Ramos (cell line): ENCODE data around the gene OR2T3.
"Not testable (repeated sequence)": the region's sequence is repeated elsewhere in the genome, so short reads cannot be mapped to it uniquely, and the experiment has no call there.

Experiments used
- in situ Hi-C: fragments of 300-500 bp; cut with MboI; formaldehyde crosslinking; loops from one replicate; pipeline ENCODE4 v1.14.3; 2022; ENCODE audit warnings: low sequenced_read_pairs; ENCODE audit not compliant: unreplicated experiment

Gene OR2T3, protein sequence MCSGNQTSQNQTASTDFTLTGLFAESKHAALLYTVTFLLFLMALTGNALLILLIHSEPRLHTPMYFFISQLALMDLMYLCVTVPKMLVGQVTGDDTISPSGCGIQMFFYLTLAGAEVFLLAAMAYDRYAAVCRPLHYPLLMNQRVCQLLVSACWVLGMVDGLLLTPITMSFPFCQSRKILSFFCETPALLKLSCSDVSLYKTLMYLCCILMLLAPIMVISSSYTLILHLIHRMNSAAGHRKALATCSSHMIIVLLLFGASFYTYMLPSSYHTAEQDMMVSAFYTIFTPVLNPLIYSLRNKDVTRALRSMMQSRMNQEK

DNA sequence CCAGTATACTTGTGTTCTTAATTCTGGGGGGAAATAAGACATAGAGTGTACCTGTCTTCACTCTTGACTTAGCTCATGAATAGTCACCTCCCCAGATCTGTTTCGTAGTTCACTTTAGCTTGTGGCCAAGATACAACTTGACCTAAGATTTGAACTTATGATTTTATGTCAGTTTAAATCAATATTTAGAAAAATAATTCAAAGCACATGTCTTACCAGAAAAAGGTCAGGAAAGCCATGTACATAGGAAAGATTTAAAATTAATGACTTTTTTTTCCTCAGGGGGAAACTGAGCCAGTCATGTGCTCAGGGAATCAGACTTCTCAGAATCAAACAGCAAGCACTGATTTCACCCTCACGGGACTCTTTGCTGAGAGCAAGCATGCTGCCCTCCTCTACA, at the start of gene OR2T3:
Gene OR2T3 (plus strand): TSS at position 301 of the 400 bp plus-strand sequence. CDS start 0 bp downstream, at position 301.
- in situ Hi-C loops = not testable (repeated sequence)

DNA sequence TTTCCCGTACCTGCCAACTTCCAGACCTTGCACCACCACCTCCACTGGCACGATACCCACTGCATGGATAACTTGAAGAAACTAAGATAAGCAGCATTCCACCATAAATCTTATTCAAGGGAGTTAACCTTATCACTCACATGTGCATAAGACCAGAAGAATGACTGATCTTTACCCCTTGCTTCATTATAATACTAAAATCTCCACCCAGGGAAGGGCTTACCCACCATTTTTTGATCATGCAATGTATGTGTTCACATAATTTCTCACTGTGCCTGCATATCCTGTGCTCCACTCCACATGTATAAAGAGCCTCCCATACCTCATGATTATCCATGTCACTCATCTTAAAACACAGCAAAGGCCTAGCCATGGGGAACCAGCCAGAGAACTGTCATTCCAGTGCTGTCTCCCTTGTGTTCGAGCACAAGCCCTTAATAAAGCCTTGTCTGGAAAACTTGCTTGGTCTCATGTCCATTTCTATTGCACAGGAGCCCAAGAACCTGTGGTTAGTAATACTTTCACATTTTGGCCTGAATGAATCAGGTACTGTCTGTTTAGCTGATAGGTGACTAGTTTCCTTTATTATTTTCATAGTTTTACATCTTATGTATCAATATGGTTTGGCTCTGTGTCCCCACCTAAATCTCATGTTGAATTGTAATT, 45.5 kb upstream of the OR2T3 start:
- in situ Hi-C loops = not testable (repeated sequence)

DNA sequence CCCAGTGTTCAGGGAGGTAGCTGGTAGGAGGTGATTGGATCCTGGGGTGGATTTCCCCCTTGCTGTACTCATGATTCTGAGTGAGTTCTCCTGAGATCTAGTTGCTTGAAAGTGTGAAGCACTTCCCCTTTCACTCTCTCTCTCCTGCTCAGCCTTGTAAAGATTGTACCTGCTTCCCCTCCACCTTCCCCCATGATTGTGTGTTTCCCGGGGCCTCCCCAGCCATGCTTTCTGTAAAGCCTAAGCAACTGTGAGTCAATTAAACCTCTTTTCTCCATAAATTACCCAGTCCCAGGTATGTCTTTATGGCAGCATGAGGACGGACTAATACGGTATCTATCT, 45.0 kb upstream of the OR2T3 start:
- in situ Hi-C loops = not testable (repeated sequence)

DNA sequence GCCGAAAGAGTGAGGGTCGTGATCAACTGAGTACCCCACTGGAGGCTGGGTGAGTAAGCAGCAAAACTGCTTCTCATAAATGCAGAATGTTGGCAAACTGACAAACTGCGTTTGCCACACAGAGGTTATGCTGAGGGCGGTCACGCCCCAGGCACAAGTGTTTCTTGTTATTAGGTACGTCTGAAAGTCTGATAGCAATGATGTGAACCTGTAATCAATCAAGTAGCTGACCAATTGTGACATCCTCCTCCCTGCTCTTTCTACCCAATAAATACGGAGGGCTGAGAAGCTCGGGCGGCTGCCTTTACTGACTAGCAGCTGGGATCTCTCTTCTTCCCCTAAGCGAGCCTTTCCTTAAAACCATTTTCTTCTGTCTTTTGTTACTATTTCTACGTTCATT, 41.5 kb upstream of the OR2T3 start:
- in situ Hi-C loops = not testable (repeated sequence)

DNA sequence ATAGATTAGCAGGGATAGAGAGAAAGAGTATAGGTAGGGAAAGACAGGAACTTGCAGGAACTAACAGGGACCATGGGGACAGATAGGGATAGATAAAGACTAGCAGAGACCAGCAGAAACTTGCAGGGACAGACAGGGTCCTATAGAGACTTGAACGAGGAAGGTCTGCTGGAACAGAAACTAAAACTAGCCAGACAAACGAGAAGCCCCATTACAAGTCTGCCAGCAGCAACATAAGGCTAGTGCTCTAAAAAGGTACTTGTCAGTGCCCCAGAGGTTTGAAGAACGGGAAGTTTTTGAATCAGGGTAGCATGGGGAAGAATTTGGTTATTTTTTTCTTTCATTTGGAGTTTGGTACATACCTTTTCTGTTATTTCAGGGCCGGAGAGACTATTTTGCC, 41.0 kb upstream of the OR2T3 start:
- in situ Hi-C loops = not testable (repeated sequence)

DNA sequence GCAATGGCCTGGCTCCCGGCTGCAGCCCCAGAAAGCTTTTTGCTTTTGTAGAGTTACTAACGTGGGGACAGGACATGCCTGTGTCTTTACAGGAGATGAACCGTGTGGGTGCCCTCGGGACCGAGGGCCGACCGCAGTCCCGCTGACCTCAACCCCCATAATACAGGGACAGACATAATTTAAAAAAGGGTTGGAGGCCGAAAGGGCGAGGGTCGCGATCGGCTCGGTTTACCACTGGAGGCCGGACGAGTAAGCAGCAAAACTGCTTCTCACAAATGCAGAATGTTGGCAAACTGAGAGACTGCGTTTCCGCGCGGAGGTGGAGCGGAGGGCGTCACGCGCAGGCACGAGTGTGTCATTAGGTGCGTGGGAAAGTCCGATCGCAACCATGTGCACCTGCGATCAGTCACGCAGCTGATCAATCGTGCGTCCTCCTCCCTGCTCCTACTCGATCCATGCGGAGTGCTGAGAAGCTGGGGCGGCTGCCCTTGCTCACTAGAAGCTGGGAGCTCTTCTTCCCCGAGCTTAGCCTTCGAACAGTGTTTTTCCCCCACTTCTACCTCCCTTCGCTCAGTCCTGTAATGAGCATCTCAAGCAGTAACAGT, 39.2 kb upstream of the OR2T3 start:
- in situ Hi-C loops = not testable (repeated sequence)

DNA sequence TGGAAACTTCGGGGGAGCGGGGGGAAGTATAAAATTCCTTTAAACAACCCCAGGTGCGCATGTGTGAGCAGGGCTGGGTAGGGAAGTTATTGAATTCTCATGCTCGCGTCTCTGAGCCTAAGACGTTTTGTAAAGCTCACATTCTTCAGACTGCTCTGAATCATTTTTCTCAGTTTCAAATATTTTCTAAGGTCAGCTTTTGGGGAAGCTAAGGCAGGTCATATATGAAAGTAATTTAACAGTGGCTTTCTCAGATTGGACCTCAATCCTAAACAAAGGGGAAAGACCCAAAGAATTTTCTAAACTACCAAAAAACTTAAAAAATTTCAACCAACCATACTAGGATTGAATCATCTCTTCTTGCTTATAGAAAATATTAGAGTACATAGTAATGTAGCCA, 38.2 kb upstream of the OR2T3 start:
- in situ Hi-C loops = not testable (repeated sequence)

DNA sequence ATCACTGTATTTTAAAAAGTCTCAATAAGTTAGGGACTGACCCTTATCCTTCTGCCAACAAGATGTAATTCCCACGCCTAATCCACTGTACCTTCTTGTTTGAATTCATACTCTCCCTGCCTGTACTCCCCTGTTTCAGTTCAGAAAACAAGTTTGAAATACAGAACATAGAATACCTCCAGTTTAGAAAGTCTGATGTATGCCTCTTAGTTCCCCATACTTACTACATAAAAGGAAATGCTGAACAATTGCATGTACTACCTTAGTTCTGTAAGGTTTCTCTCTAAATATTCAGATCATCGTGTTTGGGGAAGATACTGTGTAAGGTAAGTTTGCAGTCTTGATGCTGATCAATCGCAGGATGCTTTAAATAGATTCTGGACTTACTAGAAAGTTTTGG, 36.8 kb upstream of the OR2T3 start:
- in situ Hi-C loops = not testable (repeated sequence)

DNA sequence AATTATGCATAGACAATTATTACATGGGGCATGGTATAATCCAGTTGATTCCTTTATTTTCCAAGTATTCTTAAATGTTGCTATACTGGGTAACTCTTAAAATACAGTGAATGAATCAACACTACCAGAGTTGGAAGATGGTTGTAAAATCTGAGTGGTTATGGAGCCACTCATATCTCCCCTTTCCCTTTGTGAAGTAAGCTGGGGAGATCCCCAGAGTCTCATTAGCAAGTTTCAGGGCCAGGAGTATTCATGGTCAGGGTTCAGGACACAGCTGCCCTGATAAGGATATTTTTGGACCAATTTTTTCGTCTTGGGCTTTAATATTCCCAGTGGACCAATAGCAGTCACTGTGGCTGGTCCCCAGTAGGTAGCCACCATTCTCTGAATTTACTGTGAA, 34.5 kb upstream of the OR2T3 start:
- in situ Hi-C loops = not testable (repeated sequence)

DNA sequence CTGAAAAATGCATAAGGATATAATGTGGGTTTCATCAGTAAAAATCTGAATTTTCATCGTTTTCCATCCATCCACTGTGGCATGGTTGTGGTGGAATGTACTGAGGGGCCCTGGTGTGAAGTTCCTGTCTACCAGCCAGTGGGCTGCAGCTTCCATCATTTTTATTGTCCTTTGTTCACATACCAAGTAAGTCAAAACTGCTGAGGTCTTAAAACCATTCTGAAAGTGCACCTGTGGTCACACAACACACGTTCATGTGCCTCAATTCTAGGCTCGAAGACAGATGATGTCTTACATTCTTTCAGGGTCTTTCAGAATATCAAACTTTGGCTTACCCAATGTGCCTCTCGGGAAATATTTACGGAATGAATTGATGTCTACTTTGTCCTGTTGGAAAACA, 33.9 kb upstream of the OR2T3 start:
- in situ Hi-C loops = not testable (repeated sequence)

DNA sequence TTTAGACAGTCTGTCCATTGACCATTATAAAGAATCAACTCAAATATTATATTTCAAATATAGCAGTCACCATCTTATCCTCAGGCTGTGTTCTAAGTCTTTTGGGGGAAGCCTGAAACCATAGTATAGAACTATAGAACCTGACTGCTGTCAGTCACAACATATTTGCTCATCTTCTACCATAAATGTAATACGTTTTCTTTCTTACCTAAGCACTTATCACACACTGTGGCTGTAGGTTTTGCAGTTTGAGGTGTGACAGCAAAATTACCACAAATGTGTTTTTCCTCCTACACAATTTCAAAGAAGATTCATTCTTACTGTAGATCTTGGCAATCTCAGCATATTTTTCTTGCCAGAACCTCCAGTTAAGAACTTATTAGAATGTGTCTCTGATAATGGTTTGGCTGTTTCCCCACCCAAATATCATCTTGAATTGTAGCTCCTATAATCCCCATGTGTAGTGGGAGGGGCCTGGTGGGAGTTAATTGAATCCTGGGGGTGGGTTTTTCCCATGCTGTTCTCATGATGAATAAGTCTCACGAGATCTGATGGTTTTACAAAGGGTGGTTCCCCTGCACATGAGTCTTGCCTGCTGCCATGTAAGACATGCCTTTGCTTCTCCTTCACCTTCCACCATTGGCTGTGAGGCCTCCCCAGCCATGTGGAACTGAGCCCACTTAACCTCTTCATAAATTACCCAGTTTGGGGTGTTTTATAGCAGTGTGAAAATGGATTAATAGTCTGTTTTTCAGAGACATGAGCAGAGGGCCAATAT, 30.5 kb upstream of the OR2T3 start:
- in situ Hi-C loops = loop anchor here (5.0 kb wide), 1 partner anchor 210 kb away; no protein-coding TSS in a partner anchor

DNA sequence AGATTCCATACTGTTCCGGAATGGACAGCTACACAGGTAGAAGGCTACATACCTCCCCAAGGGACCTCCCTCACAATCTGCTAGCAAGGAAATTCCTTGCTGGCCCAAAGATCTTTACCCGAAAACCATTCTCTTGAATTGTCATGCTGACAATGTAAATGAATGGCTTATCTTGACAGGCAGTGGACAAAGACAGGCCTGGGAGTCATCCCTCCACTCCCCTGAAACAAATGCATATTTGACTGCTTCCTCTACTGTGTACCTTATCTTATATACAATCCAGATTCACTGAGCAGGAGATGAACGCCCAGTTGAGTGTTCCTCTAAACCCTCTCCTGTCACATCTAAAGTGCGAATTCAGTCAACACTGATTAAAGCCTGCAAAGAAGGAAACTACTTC, 28.5 kb upstream of the OR2T3 start:
- in situ Hi-C loops = loop anchor here (5.0 kb wide), 1 partner anchor 208 kb away; no protein-coding TSS in a partner anchor

DNA sequence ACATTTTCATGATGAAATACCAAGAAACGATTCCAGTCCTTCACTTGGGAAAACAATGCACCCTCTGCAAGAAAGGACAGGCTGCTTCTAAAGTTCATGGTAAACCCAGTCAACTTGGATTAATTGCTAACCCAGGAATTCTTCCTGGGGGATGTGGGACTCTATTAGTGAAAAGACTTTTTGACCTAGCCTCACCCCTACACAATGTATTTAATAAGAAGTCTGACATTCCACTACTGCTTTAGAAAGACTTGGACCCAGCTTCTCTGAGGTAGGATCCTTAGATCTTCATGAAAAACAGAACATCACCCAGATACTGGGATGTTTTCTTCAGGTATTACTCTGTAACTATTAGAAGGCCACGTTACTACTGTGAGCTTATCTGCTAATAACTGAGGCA, 27.8 kb upstream of the OR2T3 start, which contains the start of gene OR2T2:
Gene OR2T2 (plus strand): TSS at position 239 of the 400 bp plus-strand sequence. CDS start 7,161 bp downstream, outside the sequence.
- in situ Hi-C loops = not testable (repeated sequence)

DNA sequence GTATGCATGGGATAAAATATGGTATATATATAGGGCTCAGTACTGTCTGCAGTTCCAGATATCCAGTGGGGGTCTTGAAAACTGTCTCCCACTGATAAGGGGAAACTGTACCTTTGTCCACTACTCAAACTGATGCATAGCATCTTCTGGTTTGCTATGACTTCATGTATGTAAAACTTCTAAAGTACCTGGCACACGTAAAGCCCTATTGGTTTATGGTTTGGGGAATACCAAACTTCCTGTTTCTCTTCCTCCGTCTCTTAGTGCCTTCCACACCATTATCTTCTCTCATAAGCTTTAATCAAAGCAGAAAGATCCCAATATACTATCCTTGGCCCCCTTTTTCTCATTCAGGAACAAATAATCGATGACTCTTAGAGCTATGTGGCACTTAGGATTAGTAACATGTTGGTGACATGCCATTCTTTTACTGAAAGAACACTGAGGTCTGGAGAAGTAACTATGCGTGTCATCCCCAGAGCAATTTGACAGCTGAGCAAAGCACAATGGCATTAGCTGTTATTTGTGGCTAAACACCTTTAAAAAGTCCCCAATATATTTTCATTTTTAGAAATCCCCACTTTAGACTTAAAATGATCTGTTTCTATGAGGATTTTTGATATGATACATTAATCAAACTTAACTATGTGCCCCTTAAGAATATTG, 24.6 kb upstream of the OR2T3 start:
- in situ Hi-C loops = not testable (repeated sequence)

DNA sequence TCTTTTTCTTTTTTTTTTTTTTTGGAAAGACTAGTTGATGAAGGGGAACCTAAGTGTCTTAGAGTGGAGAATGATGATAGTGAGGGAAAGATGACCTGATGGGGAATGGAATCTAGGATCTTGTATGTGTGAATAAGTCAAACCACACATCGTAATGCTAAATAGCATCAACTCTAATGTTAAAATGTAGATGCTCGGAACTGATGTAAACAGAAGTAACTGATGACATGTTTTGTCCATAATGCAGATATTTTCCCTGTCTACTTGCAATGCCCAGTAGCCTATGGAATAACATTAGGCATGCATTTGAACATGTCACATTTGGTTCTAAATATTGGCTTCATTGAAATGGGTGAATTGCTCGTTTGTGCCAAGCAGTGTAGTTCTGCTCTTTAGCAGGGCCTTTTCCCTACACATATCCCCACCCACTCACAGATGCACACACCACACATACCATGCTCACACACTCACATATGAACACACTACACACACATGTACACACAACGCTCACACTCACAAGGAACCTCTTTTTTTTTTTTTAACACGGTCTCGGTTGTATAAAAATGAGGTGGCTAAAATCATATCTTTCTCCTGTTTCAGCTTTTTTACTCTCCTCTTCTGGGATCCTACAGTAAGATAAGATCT, 23.2 kb upstream of the OR2T3 start:
- in situ Hi-C loops = not testable (repeated sequence)

DNA sequence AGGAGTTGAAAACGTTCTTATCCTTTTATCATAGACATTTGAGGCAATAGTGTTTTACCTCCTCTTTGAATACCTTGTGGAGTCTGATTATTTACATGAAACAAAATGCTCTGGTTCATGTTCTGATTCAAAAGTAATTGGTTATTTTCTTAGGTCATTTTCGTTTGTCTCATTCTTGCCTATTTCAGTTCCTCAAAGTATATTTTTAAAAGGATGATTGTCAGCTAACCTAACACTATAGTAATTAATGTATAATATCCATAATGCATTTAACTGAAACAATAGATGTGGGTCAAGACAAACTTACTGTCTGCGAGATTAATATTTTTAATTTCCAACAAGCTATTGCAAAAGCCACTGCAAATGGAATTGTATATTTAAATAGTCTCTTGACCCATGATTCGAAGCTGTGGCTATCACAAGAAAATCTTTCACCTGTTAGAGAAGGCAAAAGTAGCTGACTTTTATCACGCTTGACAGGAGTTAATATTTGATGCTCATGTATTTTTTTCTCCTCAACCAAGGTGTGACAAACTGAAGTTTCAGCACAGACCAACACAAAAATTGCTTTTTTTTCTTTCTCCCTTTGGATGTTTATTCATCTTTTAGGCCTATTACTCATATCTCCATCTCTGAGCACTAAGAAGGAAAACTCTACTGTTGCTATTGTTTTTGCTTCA, 22.5 kb upstream of the OR2T3 start:
- in situ Hi-C loops = not testable (repeated sequence)

DNA sequence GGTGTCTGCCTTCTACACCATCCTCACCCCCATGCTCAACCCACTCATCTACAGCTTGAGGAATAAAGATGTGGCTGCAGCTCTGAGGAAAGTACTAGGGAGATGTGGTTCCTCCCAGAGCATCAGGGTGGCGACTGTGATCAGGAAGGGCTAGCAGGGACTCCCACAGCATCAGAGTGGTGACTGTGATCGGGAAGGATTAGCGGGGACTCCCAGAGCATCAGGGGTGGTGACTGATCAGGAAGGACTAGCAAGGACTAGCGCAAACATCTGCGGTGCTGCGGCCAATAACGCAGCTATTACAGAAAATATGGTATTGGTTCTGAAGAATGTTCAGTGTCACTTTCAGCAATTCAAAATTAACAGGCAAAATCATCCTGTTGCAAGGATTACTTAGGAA, 19.5 kb upstream of the OR2T3 start:
- in situ Hi-C loops = not testable (repeated sequence)

DNA sequence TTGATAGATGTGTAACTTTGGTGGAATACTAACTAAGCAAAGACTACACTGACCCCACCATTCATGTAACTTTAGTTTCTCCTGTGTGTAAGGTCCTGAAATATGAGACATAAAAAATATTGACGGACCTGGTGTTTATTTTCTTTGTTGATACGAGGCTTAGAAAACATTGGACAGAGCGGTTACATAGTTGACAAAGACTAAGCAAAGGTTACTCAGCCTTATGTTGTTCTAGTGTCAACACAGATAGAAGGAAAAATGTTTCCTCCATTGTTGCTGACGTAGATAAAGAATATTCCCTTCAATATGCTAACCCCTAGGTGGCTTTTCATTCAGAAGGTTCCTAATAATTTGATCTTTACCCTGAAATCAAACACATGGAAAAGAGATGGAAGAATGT, 18.1 kb upstream of the OR2T3 start:
- in situ Hi-C loops = not testable (repeated sequence)

DNA sequence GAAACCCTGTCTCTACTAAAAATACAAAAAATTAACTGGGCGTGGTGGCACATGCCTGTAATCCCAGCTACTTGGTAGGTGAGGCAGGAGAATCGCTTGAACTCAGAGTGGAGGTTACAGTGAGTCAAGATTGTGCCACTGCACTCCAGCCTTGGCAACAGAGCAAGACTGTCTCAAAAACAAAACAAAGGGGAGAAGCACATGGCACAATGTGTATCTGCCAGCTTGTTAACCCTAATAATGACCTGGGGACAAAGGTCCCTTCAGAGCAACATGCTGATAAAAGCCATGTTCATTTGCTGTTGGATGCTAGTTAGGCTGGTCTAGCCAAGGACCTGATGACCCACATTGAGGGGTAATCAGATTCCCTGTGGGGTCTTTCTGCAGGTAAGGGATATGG, 16.5 kb upstream of the OR2T3 start:
- in situ Hi-C loops = not testable (repeated sequence)
